HEK293 (cell line): Measurements from ENCODE around the gene ZW10.

Experiments
- CTCF ChIA-PET: fragments of 350-600 bp; formaldehyde crosslinking; extraction: SDS; loops from one replicate; lab custom pipeline; 2021; ENCODE audit warnings: antibody characterized with exemption; lab: Yijun Ruan, JAX
- POLR2A ChIA-PET: fragments of 300-600 bp; formaldehyde crosslinking; extraction: SDS; loops from one replicate; lab custom pipeline; 2020; ENCODE audit warnings: antibody characterized with exemption, inconsistent platforms; lab: Yijun Ruan, JAX
- H3K27ac ChIP-seq: fragments of 200-500 bp; sonication (Bioruptor generic); 2 replicates; pipeline ENCODE4 v1.5.1; 2014; ENCODE audit warnings: low read depth, low read length, control low read depth, inconsistent platforms; ENCODE audit errors: extremely low read depth
- H3K36me3 ChIP-seq, 2 experiments: fragments of 200-500 bp in 1 of 2; sonication (Bioruptor generic) in 1 of 2; 1 replicate in 1 of 2; 2 replicates in 1 of 2; pipeline ENCODE4 v1.5.1; 2014 to 2017; ENCODE audit warnings: inconsistent platforms in 2 of 2, low read length in 2 of 2; ENCODE audit not compliant: control insufficient read depth in 2 of 2, insufficient read depth in 1 of 2
- H3K4me1 ChIP-seq: fragments of 200-500 bp; sonication (Bioruptor generic); 2 replicates; pipeline ENCODE4 v1.5.1; 2014; ENCODE audit warnings: mild to moderate bottlenecking, low read length, inconsistent platforms; ENCODE audit not compliant: control insufficient read depth, insufficient read depth
- H3K4me3 ChIP-seq: 2 replicates; pipeline ENCODE4 v1.5.1; 2011; ENCODE audit warnings: low read depth, mild to moderate bottlenecking, control low read depth, low read length, moderate library complexity
- H3K9me3 ChIP-seq: fragments of 200-500 bp; sonication (Bioruptor generic); 2 replicates; pipeline ENCODE4 v1.5.1; 2014; ENCODE audit warnings: low read depth, low read length, inconsistent platforms; ENCODE audit not compliant: control insufficient read depth, insufficient read depth
- GLI2 ChIP-seq: fragments of 450-650 bp; formaldehyde crosslinking; IDR thresholded peaks from 2 replicates; pipeline ENCODE4; 2017; ENCODE audit warnings: missing biosample characterization, missing genetic modification characterization, low read depth, borderline replicate concordance
- HOXA7 ChIP-seq: sonication (generic); formaldehyde crosslinking; IDR thresholded peaks from 2 replicates; pipeline ENCODE4 v1.8.1; 2022; ENCODE audit warnings: missing genetic modification reagents, borderline replicate concordance
- KLF7 ChIP-seq: fragments of 450-650 bp; formaldehyde crosslinking; IDR thresholded peaks from 2 replicates; pipeline ENCODE4 v1.5.1; 2016; ENCODE audit warnings: missing biosample characterization, missing genetic modification characterization, borderline replicate concordance
- RBAK ChIP-seq: fragments of 450-650 bp; formaldehyde crosslinking; IDR thresholded peaks from 2 replicates; pipeline ENCODE4 v1.5.1; 2016; ENCODE audit warnings: missing biosample characterization, missing genetic modification characterization
- SETDB1 ChIP-seq: IDR thresholded peaks from one replicate; pipeline ENCODE4 v1.6.1; 2017; ENCODE audit warnings: mild to moderate bottlenecking, low read length, moderate library complexity, mixed read lengths; ENCODE audit not compliant: insufficient read length
- YY1 ChIP-seq: fragments of 450-650 bp; formaldehyde crosslinking; IDR thresholded peaks from 2 replicates; pipeline ENCODE4 v1.5.1; 2018; ENCODE audit warnings: missing biosample characterization, missing genetic modification characterization
- ZBTB20 ChIP-seq: fragments of 450-650 bp; formaldehyde crosslinking; IDR thresholded peaks from 2 replicates; pipeline ENCODE4 v1.5.1; 2016; ENCODE audit warnings: missing biosample characterization, missing genetic modification characterization
- ZBTB21 ChIP-seq: fragments of 450-650 bp; formaldehyde crosslinking; IDR thresholded peaks from 2 replicates; pipeline ENCODE4 v1.5.1; 2017; ENCODE audit warnings: missing biosample characterization, missing genetic modification characterization
- ZFP37 ChIP-seq: fragments of 450-650 bp; formaldehyde crosslinking; IDR thresholded peaks from 2 replicates; pipeline ENCODE4 v1.5.1; 2016; ENCODE audit warnings: missing biosample characterization, missing genetic modification characterization
- ZNF121 ChIP-seq: fragments of 450-650 bp; formaldehyde crosslinking; IDR thresholded peaks from 2 replicates; pipeline ENCODE4 v1.5.1; 2016; ENCODE audit warnings: missing biosample characterization, missing genetic modification characterization
- ZNF133 ChIP-seq: fragments of 450-650 bp; formaldehyde crosslinking; IDR thresholded peaks from 2 replicates; pipeline ENCODE4 v1.5.1; 2016; ENCODE audit warnings: missing biosample characterization, missing genetic modification characterization
- ZNF223 ChIP-seq: fragments of 450-650 bp; formaldehyde crosslinking; IDR thresholded peaks from 2 replicates; pipeline ENCODE4 v1.5.1; 2016; ENCODE audit warnings: missing biosample characterization, missing genetic modification characterization
- ZNF24 ChIP-seq: fragments of 450-650 bp; formaldehyde crosslinking; IDR thresholded peaks from 2 replicates; pipeline ENCODE4 v1.5.1; 2016; ENCODE audit warnings: missing biosample characterization, missing genetic modification characterization
- ZNF302 ChIP-seq: fragments of 450-650 bp; formaldehyde crosslinking; IDR thresholded peaks from 2 replicates; pipeline ENCODE4 v1.5.1; 2016; ENCODE audit warnings: missing biosample characterization, missing genetic modification characterization, low read depth
- ZNF366 ChIP-seq: fragments of 450-650 bp; formaldehyde crosslinking; conservative IDR thresholded peaks from 2 replicates; pipeline ENCODE4 v1.5.1; 2016; ENCODE audit warnings: missing biosample characterization, missing genetic modification characterization
- ZNF37A ChIP-seq: fragments of 450-650 bp; IDR thresholded peaks from 2 replicates; pipeline ENCODE4 v1.5.1; 2018; ENCODE audit warnings: missing biosample characterization, missing genetic modification characterization
- ZNF433 ChIP-seq: fragments of 450-650 bp; formaldehyde crosslinking; IDR thresholded peaks from 2 replicates; pipeline ENCODE4 v1.5.1; 2016; ENCODE audit warnings: missing biosample characterization, missing genetic modification characterization, low read depth
- ZNF529 ChIP-seq: fragments of 450-650 bp; formaldehyde crosslinking; IDR thresholded peaks from 2 replicates; pipeline ENCODE4 v1.5.1; 2017; ENCODE audit warnings: missing genetic modification characterization, missing biosample characterization; ENCODE audit not compliant: insufficient replicate concordance
- ZNF561 ChIP-seq: fragments of 450-650 bp; IDR thresholded peaks from 2 replicates; pipeline ENCODE4 v1.5.1; 2018; ENCODE audit warnings: missing biosample characterization, missing genetic modification characterization, borderline replicate concordance
- ZNF571 ChIP-seq: fragments of 450-650 bp; formaldehyde crosslinking; IDR thresholded peaks from 2 replicates; pipeline ENCODE4 v1.5.0; 2017; ENCODE audit warnings: missing biosample characterization, missing genetic modification characterization
- ZNF596 ChIP-seq: fragments of 450-650 bp; IDR thresholded peaks from 2 replicates; pipeline ENCODE4 v1.5.0; 2018; ENCODE audit warnings: missing biosample characterization, mild to moderate bottlenecking, missing genetic modification characterization, moderate library complexity
- ZNF629 ChIP-seq: fragments of 450-650 bp; formaldehyde crosslinking; IDR thresholded peaks from 2 replicates; pipeline ENCODE4 v1.5.1; 2017; ENCODE audit warnings: missing biosample characterization, missing genetic modification characterization
- ZNF707 ChIP-seq: fragments of 450-650 bp; formaldehyde crosslinking; IDR thresholded peaks from 2 replicates; pipeline ENCODE4 v1.5.1; 2016; ENCODE audit warnings: missing biosample characterization, missing genetic modification characterization
- ZNF76 ChIP-seq: fragments of 450-650 bp; formaldehyde crosslinking; IDR thresholded peaks from 2 replicates; pipeline ENCODE4; 2016; ENCODE audit warnings: low read depth, missing biosample characterization, missing genetic modification characterization, borderline replicate concordance
- ZNF777 ChIP-seq: fragments of 450-650 bp; formaldehyde crosslinking; IDR thresholded peaks from 2 replicates; pipeline ENCODE4 v1.5.1; 2017; ENCODE audit warnings: missing biosample characterization, missing genetic modification characterization, borderline replicate concordance
- ZXDB ChIP-seq: fragments of 450-650 bp; formaldehyde crosslinking; IDR thresholded peaks from 2 replicates; pipeline ENCODE4 v1.5.1; 2016; ENCODE audit warnings: missing biosample characterization, missing genetic modification characterization
- TF ChIP-seq, protein P1 (sequence below): fragments of 450-650 bp; formaldehyde crosslinking; IDR thresholded peaks from 2 replicates; pipeline ENCODE4 v1.5.1; 2016; ENCODE audit warnings: missing biosample characterization, missing genetic modification characterization
- TF ChIP-seq, protein P2 (sequence below): fragments of 450-650 bp; formaldehyde crosslinking; IDR thresholded peaks from 2 replicates; pipeline ENCODE4 v1.5.1; 2016; ENCODE audit warnings: missing biosample characterization, missing genetic modification characterization
- TF ChIP-seq, protein P3 (sequence below): fragments of 450-650 bp; formaldehyde crosslinking; IDR thresholded peaks from 2 replicates; pipeline ENCODE4 v1.5.1; 2016; ENCODE audit warnings: missing biosample characterization, missing genetic modification characterization
- TF ChIP-seq, protein P4 (sequence below): fragments of 450-650 bp; formaldehyde crosslinking; IDR thresholded peaks from 2 replicates; pipeline ENCODE4 v1.5.1; 2017; ENCODE audit warnings: missing biosample characterization, missing genetic modification characterization

ZW10 gene

DNA sequence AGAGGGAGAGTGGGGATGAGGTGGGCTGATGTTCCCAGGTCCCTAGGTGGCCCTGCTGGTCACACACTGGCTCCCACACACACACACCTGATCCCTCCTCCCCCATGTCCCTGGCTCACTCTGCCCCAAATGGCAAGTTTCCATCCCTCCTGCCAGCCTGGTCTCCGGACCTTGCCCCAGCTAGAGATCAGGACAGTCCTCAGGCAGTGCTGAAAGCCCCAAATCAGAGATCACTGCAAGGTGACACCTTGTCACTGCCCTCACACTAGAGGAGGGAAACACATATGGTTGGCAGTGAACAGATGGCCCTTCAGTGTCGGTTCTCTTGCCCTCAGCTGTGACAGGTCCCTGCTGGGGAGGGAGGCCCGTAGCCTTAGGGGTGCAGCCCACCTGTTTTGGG lies 75.0 kb downstream of the ZW10 start:
- TF ChIP-seq SETDB1 (no peak), GLI2 (tag by site-specific recombination) (no peak), RBAK (tag by site-specific recombination) (no peak), ZNF571 (tag by site-specific recombination) (no peak), ZBTB20 (tag by site-specific recombination) (no peak), ZNF707 (tag by site-specific recombination) (no peak), ZNF596 (tag by site-specific recombination) (no peak), KLF7 (tag by site-specific recombination) (no peak)
- TF ChIP-seq, protein P1, sequence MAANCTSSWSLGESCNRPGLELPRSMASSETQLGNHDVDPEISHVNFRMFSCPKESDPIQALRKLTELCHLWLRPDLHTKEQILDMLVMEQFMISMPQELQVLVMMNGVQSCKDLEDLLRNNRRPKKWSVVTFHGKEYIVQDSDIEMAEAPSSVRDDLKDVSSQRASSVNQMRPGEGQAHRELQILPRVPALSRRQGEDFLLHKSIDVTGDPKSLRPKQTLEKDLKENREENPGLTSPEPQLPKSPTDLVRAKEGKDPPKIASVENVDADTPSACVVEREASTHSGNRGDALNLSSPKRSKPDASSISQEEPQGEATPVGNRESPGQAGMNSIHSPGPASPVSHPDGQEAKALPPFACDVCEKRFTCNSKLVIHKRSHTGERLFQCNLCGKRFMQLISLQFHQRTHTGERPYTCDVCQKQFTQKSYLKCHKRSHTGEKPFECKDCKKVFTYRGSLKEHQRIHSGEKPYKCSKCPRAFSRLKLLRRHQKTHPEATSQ (tag by site-specific recombination), result no peak
- TF ChIP-seq, protein P2, sequence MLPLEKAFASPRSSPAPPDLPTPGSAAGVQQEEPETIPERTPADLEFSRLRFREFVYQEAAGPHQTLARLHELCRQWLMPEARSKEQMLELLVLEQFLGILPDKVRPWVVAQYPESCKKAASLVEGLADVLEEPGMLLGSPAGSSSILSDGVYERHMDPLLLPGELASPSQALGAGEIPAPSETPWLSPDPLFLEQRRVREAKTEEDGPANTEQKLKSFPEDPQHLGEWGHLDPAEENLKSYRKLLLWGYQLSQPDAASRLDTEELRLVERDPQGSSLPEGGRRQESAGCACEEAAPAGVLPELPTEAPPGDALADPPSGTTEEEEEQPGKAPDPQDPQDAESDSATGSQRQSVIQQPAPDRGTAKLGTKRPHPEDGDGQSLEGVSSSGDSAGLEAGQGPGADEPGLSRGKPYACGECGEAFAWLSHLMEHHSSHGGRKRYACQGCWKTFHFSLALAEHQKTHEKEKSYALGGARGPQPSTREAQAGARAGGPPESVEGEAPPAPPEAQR (tag by site-specific recombination), result no peak
- POLR2A ChIA-PET, result no interaction called here
- Histone ChIP-seq H3K36me3 (no peaks in the 10 kb centered on the region), H3K27ac (no peak overlapping the region), H3K9me3 (no peaks in the 10 kb centered on the region), H3K4me3 (no peak overlapping the region), H3K4me1 (no peaks in the 10 kb centered on the region)
- CTCF ChIA-PET, result interaction anchor here (0.7 kb wide), 1 partner anchor 24 kb away, joined by 3 read pairs; no protein-coding TSS in a partner anchor

DNA sequence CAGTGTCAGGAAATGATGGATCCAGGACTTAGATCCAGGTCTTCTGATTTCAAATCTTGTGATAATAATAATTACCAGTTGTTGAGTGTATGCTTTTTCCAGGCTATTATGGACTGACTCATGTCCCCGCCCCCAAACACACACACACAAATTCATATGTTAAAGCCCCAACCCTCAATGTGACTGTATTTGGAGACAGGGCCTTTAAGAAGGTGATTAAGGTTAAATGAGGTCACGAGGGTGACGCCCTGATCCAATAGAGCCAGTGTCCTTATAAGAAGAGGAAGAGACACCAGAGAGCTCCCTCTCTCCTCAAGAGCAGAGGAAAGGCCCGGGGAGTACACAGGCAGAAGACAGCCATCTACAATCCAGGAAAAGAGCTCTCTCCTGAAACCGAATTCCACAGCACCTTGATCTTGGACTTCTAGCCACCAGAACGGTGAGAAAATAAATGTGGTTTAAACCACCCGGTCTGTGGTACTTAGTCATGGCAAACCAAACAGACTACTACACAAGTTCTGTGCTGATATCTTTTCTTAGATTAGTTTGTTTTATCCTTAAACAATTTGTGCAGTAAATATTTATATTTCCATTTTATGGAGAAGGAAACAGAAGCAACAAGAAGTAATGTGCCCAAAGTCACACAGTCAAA lies 75.6 kb downstream of the ZW10 start:
- H3K9me3 ChIP-seq, result no peaks in the 10 kb centered on the region
- H3K4me3 ChIP-seq, result no peak overlapping the region
- TF ChIP-seq ZNF302 (tag by site-specific recombination) (no peak), ZNF629 (tag by site-specific recombination) (no peak), ZFP37 (tag by site-specific recombination) (no peak)
- H3K36me3 ChIP-seq, result no peaks in the 10 kb centered on the region
- no peaks in the 10 kb centered on the region for H3K4me1 ChIP-seq
- H3K27ac ChIP-seq, result no peak overlapping the region
- ChIA-PET POLR2A (no interaction called here), CTCF (no interaction called here)

DNA sequence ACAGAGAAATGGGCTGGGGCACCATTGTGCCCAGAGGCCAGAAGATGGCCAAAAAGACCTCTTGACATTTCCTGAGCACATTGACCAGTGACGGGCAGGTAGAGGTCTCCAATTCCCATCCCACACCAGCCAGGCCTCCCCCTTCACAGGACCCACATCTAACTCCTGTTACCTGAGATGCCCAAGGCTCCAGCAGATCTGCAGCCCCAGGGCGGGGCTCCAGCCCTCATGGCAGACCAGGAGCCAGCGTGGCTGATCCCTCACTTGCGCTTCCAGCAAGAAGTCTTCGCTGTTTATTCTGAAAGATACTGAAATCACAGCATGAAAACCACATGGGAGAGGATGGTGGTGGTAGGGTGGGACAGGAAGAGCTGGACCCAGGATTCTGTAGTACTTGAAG lies 76.4 kb downstream of the ZW10 start:
- Histone ChIP-seq H3K4me1 (no peaks in the 10 kb centered on the region), H3K4me3 (no peak overlapping the region), H3K9me3 (no peaks in the 10 kb centered on the region), H3K27ac (no peak overlapping the region), H3K36me3 (no peaks in the 10 kb centered on the region)
- CTCF ChIA-PET, result no interaction called here
- POLR2A ChIA-PET, result no interaction called here
- TF ChIP-seq, protein P3, sequence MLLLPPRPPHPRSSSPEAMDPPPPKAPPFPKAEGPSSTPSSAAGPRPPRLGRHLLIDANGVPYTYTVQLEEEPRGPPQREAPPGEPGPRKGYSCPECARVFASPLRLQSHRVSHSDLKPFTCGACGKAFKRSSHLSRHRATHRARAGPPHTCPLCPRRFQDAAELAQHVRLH, result no peak
- TF ChIP-seq ZNF366 (tag by site-specific recombination) (no peak), ZNF777 (tag by site-specific recombination) (no peak), ZNF37A (tag by site-specific recombination) (no peak), ZXDB (tag by site-specific recombination) (no peak), ZNF76 (tag by site-specific recombination) (no peak), ZNF24 (no peak), ZNF561 (tag by site-specific recombination) (no peak), ZNF433 (tag by site-specific recombination) (no peak), YY1 (tag by site-specific recombination) (no peak), ZBTB21 (tag by site-specific recombination) (no peak), ZNF133 (tag by site-specific recombination) (no peak), ZNF223 (tag by site-specific recombination) (no peak), ZNF529 (tag by site-specific recombination) (no peak), ZNF121 (no peak), HOXA7 (no peak)
- TF ChIP-seq, protein P4, sequence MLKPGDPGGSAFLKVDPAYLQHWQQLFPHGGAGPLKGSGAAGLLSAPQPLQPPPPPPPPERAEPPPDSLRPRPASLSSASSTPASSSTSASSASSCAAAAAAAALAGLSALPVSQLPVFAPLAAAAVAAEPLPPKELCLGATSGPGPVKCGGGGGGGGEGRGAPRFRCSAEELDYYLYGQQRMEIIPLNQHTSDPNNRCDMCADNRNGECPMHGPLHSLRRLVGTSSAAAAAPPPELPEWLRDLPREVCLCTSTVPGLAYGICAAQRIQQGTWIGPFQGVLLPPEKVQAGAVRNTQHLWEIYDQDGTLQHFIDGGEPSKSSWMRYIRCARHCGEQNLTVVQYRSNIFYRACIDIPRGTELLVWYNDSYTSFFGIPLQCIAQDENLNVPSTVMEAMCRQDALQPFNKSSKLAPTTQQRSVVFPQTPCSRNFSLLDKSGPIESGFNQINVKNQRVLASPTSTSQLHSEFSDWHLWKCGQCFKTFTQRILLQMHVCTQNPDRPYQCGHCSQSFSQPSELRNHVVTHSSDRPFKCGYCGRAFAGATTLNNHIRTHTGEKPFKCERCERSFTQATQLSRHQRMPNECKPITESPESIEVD (tag by site-specific recombination), result no peak
